PC-3 (cell line): ENCODE data around the gene FLII. TPM values are rescaled to one million over a fixed set of nuclear protein-coding genes. Genes with fewer than 3 reads are reported as not detected.

ENCODE experiments used
- ATAC-seq: fragments of 200-7000 bp; cut with Tn5 transposase; 2 replicates; pipeline ENCODE4 v1.9.1; 2020; ENCODE audit warnings: mild to moderate bottlenecking, moderate library complexity
- BruUV-seq: library from RNA; stranded (reverse); fragments of 400-500 nt; replicated peaks from 2 replicates; lab custom pipeline; 2021; lab: Mats Ljungman, UMichigan
- CTCF ChIA-PET: fragments of 300-600 bp; sonication (Branson Sonifier 250); formaldehyde crosslinking; loops from one replicate; lab custom pipeline; 2022; ENCODE audit warnings: antibody characterized with exemption; lab: Charles Lee
- POLR2A ChIA-PET: fragments of 300-600 bp; sonication (Branson Sonifier 250); formaldehyde crosslinking; loops from one replicate; lab custom pipeline; 2022; ENCODE audit warnings: antibody characterized with exemption; ENCODE audit not compliant: unreplicated experiment; lab: Charles Lee
- DNase-seq: peaks from one replicate; pipeline ENCODE4 v3.0.0-alpha.2; 2015
- H2AFZ ChIP-seq: fragments of 300-600 bp; sonication (generic); 2 replicates; pipeline ENCODE4 v1.6.0; 2016; ENCODE audit warnings: antibody characterized with exemption, low read length
- H3F3A ChIP-seq: fragments of 300-600 bp; sonication (generic); one replicate; pipeline ENCODE4 v1.6.0; 2017; ENCODE audit warnings: antibody characterized with exemption, low read length, control low read depth, mild to moderate bottlenecking; ENCODE audit not compliant: unreplicated experiment
- H3K27ac ChIP-seq: fragments of 300-600 bp; sonication (generic); 2 replicates; pipeline ENCODE4 v1.5.1; 2016; ENCODE audit warnings: mild to moderate bottlenecking, low read length
- H3K27me3 ChIP-seq: fragments of 300-600 bp; sonication (generic); 2 replicates; pipeline ENCODE4 v1.6.1; 2016; ENCODE audit warnings: low read length, mixed read lengths
- H3K36me3 ChIP-seq: fragments of 300-600 bp; sonication (generic); 2 replicates; pipeline ENCODE4 v1.6.1; 2016; ENCODE audit warnings: low read depth, mixed run types, low read length, mixed read lengths
- H3K4me1 ChIP-seq: fragments of 300-600 bp; sonication (generic); 2 replicates; pipeline ENCODE4 v1.5.1; 2016; ENCODE audit warnings: low read length; ENCODE audit not compliant: insufficient read depth
- H3K4me2 ChIP-seq: fragments of 300-600 bp; sonication (generic); 2 replicates; pipeline ENCODE4 v1.6.0; 2016; ENCODE audit warnings: low read length
- H3K4me3 ChIP-seq: fragments of 300-600 bp; sonication (generic); 2 replicates; pipeline ENCODE4 v1.5.1; 2016; ENCODE audit warnings: mild to moderate bottlenecking, low read length, mixed read lengths
- H3K79me2 ChIP-seq: fragments of 300-600 bp; sonication (generic); 2 replicates; pipeline ENCODE4 v1.6.1; 2017; ENCODE audit warnings: low read length, mixed read lengths
- H3K9ac ChIP-seq: fragments of 300-600 bp; sonication (generic); 2 replicates; pipeline ENCODE4 v1.6.0; 2016; ENCODE audit warnings: mild to moderate bottlenecking, low read length
- H3K9me2 ChIP-seq: fragments of 300-600 bp; sonication (generic); replicated peaks from 2 replicates; pipeline ENCODE4 v1.6.1; 2016; ENCODE audit warnings: mixed run types, low read length, mixed read lengths
- H3K9me3 ChIP-seq: fragments of 300-600 bp; sonication (generic); 2 replicates; pipeline ENCODE4 v1.6.1; 2016; ENCODE audit warnings: low read length, mixed read lengths
- H4K20me1 ChIP-seq: fragments of 300-600 bp; sonication (generic); 2 replicates; pipeline ENCODE4 v1.6.1; 2016; ENCODE audit warnings: low read length, mixed read lengths
- EZH2 ChIP-seq: fragments of 300-600 bp; sonication (generic); IDR thresholded peaks from one replicate; pipeline ENCODE4 v1.6.1; 2017; ENCODE audit warnings: antibody characterized with exemption, mild to moderate bottlenecking, low read length; ENCODE audit not compliant: unreplicated experiment
- EZH2phosphoT487 ChIP-seq: fragments of 300-600 bp; sonication (generic); IDR thresholded peaks from 2 replicates; pipeline ENCODE4 v1.6.1; 2018; ENCODE audit warnings: mild to moderate bottlenecking, antibody characterized with exemption, low read length, borderline replicate concordance
- intact Hi-C: fragments of 100-400 bp; cut with micrococcal nuclease; formaldehyde crosslinking; loops from 2 replicates; pipeline ENCODE4 v1.9.0; 2023
- total RNA-seq: library from RNA; depleted of rRNA; stranded (reverse); fragments of >200 nt; gene quantifications from 2 replicates; pipeline ENCODE4 v1.2.3, GENCODE V29; 2014
- TF ChIP-seq, protein P1 (sequence below): fragments of 300-600 bp; sonication (generic); conservative IDR thresholded peaks from 2 replicates; pipeline ENCODE4 v1.5.1; 2017; ENCODE audit warnings: antibody characterized with exemption, low read depth, mild to moderate bottlenecking, low read length

FLII gene
- total RNA-seq, 1 experiment from 2014 or later = 537 TPM

DNA sequence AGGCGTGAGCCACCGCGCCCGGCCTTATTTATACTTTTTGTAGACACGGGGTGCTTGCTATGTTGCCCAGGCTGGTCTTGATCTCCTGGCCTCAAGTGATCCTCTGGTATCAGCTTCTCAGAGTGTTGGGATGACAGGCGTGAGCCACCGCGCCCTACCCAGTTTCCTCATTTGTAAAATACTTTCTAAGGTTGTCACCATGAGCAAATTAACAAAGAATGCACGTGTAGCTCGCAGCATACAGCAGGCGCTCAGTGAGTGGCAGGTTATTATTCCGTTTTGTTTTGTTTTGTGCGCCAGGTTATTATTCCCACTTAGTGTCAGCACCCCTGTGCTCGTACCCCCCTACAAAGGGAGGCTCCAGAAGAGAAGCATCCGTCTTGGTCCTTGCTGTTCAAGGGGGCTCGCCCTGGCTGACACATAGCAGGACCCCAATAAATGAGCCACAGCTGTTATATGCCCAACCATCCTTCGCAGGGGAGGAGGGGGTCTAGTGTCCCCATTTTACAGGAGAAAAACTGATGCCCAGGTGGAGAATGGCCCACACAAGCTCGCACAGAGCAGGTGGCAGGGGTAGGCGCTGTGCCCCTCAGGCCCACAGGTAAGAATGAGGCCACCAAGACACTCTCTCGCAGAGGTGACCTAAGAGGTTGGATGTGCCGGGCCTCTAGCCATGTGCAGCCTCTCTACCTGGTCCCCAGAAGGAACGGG is 1.2 kb upstream of the FLII start:
- peak; percentile 82 for DNase-seq
- H3K4me1 ChIP-seq = peaks cover 35% of the 10 kb centered on the region
- peak overlapping the region; percentile 34 for H3K9ac ChIP-seq
- peak overlapping the region; percentile 16 for H3K27ac ChIP-seq
- H3K36me3 ChIP-seq = peaks cover 21% of the 10 kb centered on the region
- peak overlapping the region; percentile 82 for H3K4me3 ChIP-seq
- H3K9me3 ChIP-seq = no peaks in the 10 kb centered on the region
- ChIA-PET POLR2A (no interaction called here), CTCF (no interaction called here)
- intact Hi-C loops = no loop called here
- peak overlapping the region; percentile 88; the same call in 1 of the 2 replicates for H2AFZ ChIP-seq
- peaks cover 56% of the 10 kb centered on the region for H3K79me2 ChIP-seq
- H3F3A ChIP-seq = no peaks in the 10 kb centered on the region
- TSS peak; percentile 17 for BruUV-seq
- peak overlapping the region; percentile 92 for H3K4me2 ChIP-seq
- no peaks in the 10 kb centered on the region for H3K27me3 ChIP-seq
- peaks cover 4% of the 10 kb centered on the region; the same call in 1 of the 2 replicates for H4K20me1 ChIP-seq
- no peak; the same call in 1 of the 2 replicates for ATAC-seq
- no peak for TF ChIP-seq EZH2
- TF ChIP-seq EZH2phosphoT487 = no peak
- TF ChIP-seq, protein P1, sequence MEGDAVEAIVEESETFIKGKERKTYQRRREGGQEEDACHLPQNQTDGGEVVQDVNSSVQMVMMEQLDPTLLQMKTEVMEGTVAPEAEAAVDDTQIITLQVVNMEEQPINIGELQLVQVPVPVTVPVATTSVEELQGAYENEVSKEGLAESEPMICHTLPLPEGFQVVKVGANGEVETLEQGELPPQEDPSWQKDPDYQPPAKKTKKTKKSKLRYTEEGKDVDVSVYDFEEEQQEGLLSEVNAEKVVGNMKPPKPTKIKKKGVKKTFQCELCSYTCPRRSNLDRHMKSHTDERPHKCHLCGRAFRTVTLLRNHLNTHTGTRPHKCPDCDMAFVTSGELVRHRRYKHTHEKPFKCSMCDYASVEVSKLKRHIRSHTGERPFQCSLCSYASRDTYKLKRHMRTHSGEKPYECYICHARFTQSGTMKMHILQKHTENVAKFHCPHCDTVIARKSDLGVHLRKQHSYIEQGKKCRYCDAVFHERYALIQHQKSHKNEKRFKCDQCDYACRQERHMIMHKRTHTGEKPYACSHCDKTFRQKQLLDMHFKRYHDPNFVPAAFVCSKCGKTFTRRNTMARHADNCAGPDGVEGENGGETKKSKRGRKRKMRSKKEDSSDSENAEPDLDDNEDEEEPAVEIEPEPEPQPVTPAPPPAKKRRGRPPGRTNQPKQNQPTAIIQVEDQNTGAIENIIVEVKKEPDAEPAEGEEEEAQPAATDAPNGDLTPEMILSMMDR = no peak
- H3K9me2 ChIP-seq = no peaks in the 10 kb centered on the region

DNA sequence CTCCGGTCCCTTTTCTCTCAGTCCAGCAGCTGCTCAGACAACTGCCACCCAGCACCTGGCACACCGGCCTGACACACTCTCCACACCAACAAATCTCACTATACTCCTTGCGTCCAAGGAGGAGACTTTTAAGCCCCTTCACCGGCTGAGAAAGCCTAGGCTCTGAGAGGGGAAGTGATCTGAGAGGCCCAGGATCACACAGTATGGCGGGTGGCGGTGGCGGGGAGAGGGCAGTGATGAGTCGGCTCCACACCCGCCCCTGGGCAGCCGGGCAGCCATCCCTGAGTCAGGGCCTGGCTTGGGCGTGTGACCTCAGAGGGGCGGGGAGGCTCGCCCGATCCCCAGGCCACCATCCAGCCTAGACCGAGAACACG is 569 bp downstream of the FLII start:
- BruUV-seq = TSS peak; percentile 1
- H3K9me2 ChIP-seq = no peaks in the 10 kb centered on the region
- ChIA-PET CTCF (interaction anchor here (0.6 kb wide), 1 partner anchor 118 kb away, joined by 11 read pairs; no protein-coding TSS in a partner anchor), POLR2A (no interaction called here)
- no peaks in the 10 kb centered on the region for H3K27me3 ChIP-seq
- DNase-seq = peak; percentile 79
- no peaks in the 10 kb centered on the region for H3K9me3 ChIP-seq
- peak overlapping the region; percentile 86 for H3K27ac ChIP-seq
- H4K20me1 ChIP-seq = peaks cover 4% of the 10 kb centered on the region; the same call in 1 of the 2 replicates
- peak overlapping the region; percentile 99 for H3K4me2 ChIP-seq
- H3K4me3 ChIP-seq = peak overlapping the region; percentile 88
- peak; percentile 66 for ATAC-seq
- peaks cover 60% of the 10 kb centered on the region for H3K79me2 ChIP-seq
- peaks cover 39% of the 10 kb centered on the region for H3K36me3 ChIP-seq
- H3K4me1 ChIP-seq = peaks cover 35% of the 10 kb centered on the region
- intact Hi-C loops = no loop called here
- H3F3A ChIP-seq = no peaks in the 10 kb centered on the region
- TF ChIP-seq EZH2phosphoT487 (no peak), EZH2 (no peak)
- TF ChIP-seq, protein P1 = no peak
- H3K9ac ChIP-seq = peak overlapping the region; percentile 97
- H2AFZ ChIP-seq = peak overlapping the region; percentile 79
